ENCODE data around the gene SYNJ2. TPM values are rescaled to one million over a fixed set of nuclear protein-coding genes. Genes with fewer than 3 reads are reported as not detected.

The SYNJ2 gene
- total and polyA plus RNA-seq, 2 donors from 2014 or later = 1.7 to 15.8 TPM

DNA sequence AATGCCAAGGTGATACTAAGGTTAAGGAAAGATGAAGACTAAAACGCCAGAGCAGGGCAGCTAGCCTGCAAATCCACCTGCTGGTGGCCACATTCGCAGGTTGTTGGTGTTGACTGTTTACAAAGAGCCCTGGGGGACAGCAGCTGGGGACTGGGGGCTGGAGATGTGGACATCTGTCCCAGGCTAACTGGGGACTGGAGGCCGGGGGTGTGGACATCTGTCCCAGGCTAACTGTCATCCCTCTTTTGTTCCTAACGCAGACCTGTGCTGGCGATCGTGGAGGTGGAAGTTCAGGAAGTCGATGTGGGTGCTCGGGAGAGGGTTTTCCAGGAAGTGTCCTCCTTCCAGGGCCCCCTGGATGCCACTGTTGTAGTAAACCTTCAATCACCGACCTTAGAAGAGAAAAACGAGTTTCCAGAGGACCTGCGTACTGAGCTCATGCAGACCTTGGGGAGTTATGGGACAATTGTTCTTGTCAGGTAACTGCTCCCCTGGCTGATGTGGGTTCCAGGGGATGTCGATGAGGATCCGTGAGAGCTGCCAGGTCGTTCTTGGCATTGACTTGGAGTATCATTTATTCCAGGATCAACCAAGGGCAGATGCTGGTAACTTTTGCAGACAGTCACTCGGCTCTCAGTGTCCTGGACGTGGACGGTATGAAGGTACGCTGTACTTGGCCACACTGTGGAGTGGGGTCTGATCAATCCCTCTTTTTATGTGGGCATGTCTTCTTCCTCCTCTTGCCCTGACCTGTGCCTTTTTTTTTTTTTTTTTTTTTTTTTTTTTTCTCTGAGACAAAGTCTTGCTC lies 99.4 kb downstream of the SYNJ2 start:
- no peaks in the 10 kb centered on the region for H3K27me3 ChIP-seq (ENCODE audit: control insufficient read depth, insufficient read depth, low read length)
- peaks cover 0 to 10% (median 5%) of the 10 kb centered on the region in 3 donors for H3K36me3 ChIP-seq (ENCODE audit: control insufficient read depth in 2 of 3, insufficient read depth in 3 of 3, low read length in 3 of 3)
- DNase-seq (no peak), FAIRE-seq (no peak)
- no peak overlapping the region for H3K9ac ChIP-seq (ENCODE audit: low read length in 3 of 3)
- H3K9me3 ChIP-seq (ENCODE audit: control insufficient read depth in 2 of 3, insufficient read depth in 1 of 3, low read length in 3 of 3) = no peaks in the 10 kb centered on the region
- H3K27ac ChIP-seq (ENCODE audit: low read depth in 2 of 2, low read length in 2 of 2) = no peak overlapping the region
- intact Hi-C loops (cut with DNase I) = no loop called here
- H3K4me1 ChIP-seq (ENCODE audit: control insufficient read depth in 2 of 3, insufficient read depth in 2 of 3, low read depth in 1 of 3, low read length in 3 of 3) = peaks cover 0 to 3% (median 0%) of the 10 kb centered on the region in 3 donors
- H3K4me3 ChIP-seq (ENCODE audit: low read length in 3 of 3) = no peak overlapping the region
- TF ChIP-seq, protein P1, sequence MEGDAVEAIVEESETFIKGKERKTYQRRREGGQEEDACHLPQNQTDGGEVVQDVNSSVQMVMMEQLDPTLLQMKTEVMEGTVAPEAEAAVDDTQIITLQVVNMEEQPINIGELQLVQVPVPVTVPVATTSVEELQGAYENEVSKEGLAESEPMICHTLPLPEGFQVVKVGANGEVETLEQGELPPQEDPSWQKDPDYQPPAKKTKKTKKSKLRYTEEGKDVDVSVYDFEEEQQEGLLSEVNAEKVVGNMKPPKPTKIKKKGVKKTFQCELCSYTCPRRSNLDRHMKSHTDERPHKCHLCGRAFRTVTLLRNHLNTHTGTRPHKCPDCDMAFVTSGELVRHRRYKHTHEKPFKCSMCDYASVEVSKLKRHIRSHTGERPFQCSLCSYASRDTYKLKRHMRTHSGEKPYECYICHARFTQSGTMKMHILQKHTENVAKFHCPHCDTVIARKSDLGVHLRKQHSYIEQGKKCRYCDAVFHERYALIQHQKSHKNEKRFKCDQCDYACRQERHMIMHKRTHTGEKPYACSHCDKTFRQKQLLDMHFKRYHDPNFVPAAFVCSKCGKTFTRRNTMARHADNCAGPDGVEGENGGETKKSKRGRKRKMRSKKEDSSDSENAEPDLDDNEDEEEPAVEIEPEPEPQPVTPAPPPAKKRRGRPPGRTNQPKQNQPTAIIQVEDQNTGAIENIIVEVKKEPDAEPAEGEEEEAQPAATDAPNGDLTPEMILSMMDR (IDR thresholded peaks at IDR 0.05; ENCODE audit: borderline replicate concordance, extremely low read depth, insufficient read depth) = no peak

DNA sequence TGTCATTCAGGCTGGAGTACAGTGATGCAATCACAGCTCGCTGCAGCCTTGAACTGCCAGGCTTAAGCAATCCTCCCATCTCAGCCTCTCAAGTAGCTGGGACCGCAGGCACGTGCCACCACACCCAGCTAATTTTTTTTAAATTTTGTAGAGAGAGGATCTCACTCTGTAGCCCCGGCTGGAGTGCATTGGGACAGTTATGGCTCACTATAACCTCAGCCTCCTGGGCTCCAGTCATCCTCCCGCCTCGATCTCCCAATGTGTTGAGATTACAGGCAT lies 99.9 kb downstream of the SYNJ2 start:
- no peak for DNase-seq
- H3K9ac ChIP-seq (ENCODE audit: low read length in 3 of 3) = no peak overlapping the region
- no peak overlapping the region for H3K4me3 ChIP-seq (ENCODE audit: low read length in 3 of 3)
- peaks cover 0 to 6% (median 0%) of the 10 kb centered on the region in 3 donors for H3K4me1 ChIP-seq (ENCODE audit: control insufficient read depth in 2 of 3, insufficient read depth in 2 of 3, low read depth in 1 of 3, low read length in 3 of 3)
- no peaks in the 10 kb centered on the region for H3K27me3 ChIP-seq (ENCODE audit: control insufficient read depth, insufficient read depth, low read length)
- TF ChIP-seq, protein P1 (IDR thresholded peaks at IDR 0.05; ENCODE audit: borderline replicate concordance, extremely low read depth, insufficient read depth) = no peak
- no peaks in the 10 kb centered on the region for H3K9me3 ChIP-seq (ENCODE audit: control insufficient read depth in 2 of 3, insufficient read depth in 1 of 3, low read length in 3 of 3)
- peaks cover 0 to 9% (median 5%) of the 10 kb centered on the region in 3 donors for H3K36me3 ChIP-seq (ENCODE audit: control insufficient read depth in 2 of 3, insufficient read depth in 3 of 3, low read length in 3 of 3)
- FAIRE-seq = no peak
- intact Hi-C loops (cut with DNase I) = no loop called here
- no peak overlapping the region for H3K27ac ChIP-seq (ENCODE audit: low read depth in 2 of 2, low read length in 2 of 2)

DNA sequence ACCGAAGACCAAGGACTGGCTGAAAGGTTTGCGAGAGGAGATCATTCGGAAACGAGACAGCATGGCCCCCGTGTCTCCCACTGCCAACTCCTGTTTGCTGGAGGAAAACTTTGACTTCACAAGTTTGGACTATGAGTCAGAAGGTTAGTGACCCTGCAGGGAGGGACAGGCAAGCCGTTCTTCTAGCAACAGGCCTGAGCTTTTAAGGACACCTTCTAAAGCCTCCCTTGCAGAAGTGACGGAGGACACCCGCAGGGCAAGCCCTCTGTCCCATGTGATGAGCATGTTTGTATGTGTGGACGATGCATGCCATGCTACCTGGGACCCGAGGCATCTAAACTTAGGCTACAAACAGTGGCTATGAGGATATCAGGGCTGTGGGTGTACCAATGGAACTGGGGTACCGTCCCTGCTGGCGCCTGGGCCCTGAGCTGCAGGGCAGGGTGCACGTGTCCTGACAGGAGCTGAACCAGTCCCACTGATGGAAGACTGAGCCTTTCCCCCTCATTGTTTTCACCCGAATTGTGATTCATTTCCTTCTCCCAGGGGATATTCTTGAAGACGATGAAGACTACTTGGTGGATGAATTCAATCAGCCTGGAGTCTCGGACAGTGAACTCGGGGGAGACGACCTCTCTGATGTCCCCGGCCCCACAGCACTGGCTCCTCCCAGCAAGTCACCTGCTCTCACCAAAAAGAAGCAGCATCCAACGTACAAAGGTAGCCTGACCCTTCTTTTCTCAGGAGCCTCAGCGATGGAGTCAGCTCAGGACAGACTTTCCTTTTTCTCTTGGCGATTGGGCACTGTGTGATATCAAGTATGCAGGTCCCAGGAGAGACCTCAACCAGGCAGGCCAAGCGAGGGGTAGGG lies 102.0 kb downstream of the SYNJ2 start:
- TF ChIP-seq, protein P1 (IDR thresholded peaks at IDR 0.05; ENCODE audit: borderline replicate concordance, extremely low read depth, insufficient read depth) = no peak
- Histone ChIP-seq H3K4me3 (ENCODE audit: low read length in 3 of 3) (no peak overlapping the region), H3K36me3 (ENCODE audit: control insufficient read depth in 2 of 3, insufficient read depth in 3 of 3, low read length in 3 of 3) (peaks cover 0 to 7% (median 5%) of the 10 kb centered on the region in 3 donors), H3K4me1 (ENCODE audit: control insufficient read depth in 2 of 3, insufficient read depth in 2 of 3, low read depth in 1 of 3, low read length in 3 of 3) (peaks cover 0 to 11% (median 0%) of the 10 kb centered on the region in 3 donors), H3K27ac (ENCODE audit: low read depth in 2 of 2, low read length in 2 of 2) (no peak overlapping the region), H3K9me3 (ENCODE audit: control insufficient read depth in 2 of 3, insufficient read depth in 1 of 3, low read length in 3 of 3) (no peaks in the 10 kb centered on the region), H3K27me3 (ENCODE audit: control insufficient read depth, insufficient read depth, low read length) (no peaks in the 10 kb centered on the region), H3K9ac (ENCODE audit: low read length in 3 of 3) (no peak overlapping the region)
- FAIRE-seq (no peak), DNase-seq (no peak)
- intact Hi-C loops (cut with DNase I) = no loop called here

All from kidney (tissue), 14 donors.